H1 (cell line): ENCODE measurements around the gene SLC47A2. TPM values are rescaled to one million over a fixed set of nuclear protein-coding genes. Genes with fewer than 3 reads are reported as not detected.

ENCODE experiments used
- CTCF ChIA-PET: fragments of 300-600 bp; sonication (Branson Sonifier 250); formaldehyde crosslinking; loops from one replicate; lab custom pipeline; 2021; ENCODE audit not compliant: partially characterized antibody; lab: Charles Lee
- POLR2A ChIA-PET: fragments of 300-600 bp; sonication (Branson Sonifier 250); formaldehyde crosslinking; loops from one replicate; lab custom pipeline; 2021; ENCODE audit warnings: inconsistent platforms; ENCODE audit not compliant: partially characterized antibody; lab: Charles Lee
- DNase-seq, 2 experiments: peaks; one replicate each; pipeline versions ENCODE4 v3.0.0 to v3.0.0-alpha.2; 2010 to 2022; ENCODE audit warnings: low spot score in 2 of 2, low read depth in 1 of 2, mixed read lengths in 1 of 2
- FAIRE-seq: peaks from 2 replicates; lab custom pipeline; 2011; peaks lifted over from hg19 to GRCh38; lab: Jason Lieb, UNC
- H2AFZ ChIP-seq: 2 replicates; pipeline ENCODE4 v1.8.1; 2012; ENCODE audit warnings: low read length, inconsistent platforms
- H2AK5ac ChIP-seq: 2 replicates; pipeline ENCODE4 v1.6.1; 2013; ENCODE audit warnings: low read depth, low read length
- H2BK120ac ChIP-seq: replicated peaks from 2 replicates; pipeline ENCODE3; 2013; ENCODE audit warnings: low read depth, low read length, inconsistent platforms
- H2BK12ac ChIP-seq: 2 replicates; pipeline ENCODE4 v1.6.1; 2013; ENCODE audit warnings: low read depth, low read length
- H2BK15ac ChIP-seq: 2 replicates; pipeline ENCODE4 v1.6.1; 2013; ENCODE audit warnings: low read length
- H2BK20ac ChIP-seq: 2 replicates; pipeline ENCODE4 v1.6.1; 2013; ENCODE audit warnings: low read length
- H2BK5ac ChIP-seq: 2 replicates; pipeline ENCODE4 v1.6.1; 2013; ENCODE audit warnings: low read depth, low read length
- H3K14ac ChIP-seq: 2 replicates; pipeline ENCODE4 v1.6.1; 2013; ENCODE audit warnings: inconsistent platforms; ENCODE audit not compliant: insufficient read length
- H3K18ac ChIP-seq: 2 replicates; pipeline ENCODE4 v1.6.1; 2013; ENCODE audit warnings: low read length; ENCODE audit errors: extremely low read depth
- H3K23ac ChIP-seq: 2 replicates; pipeline ENCODE4 v1.6.1; 2013; ENCODE audit warnings: inconsistent platforms; ENCODE audit not compliant: insufficient read length
- H3K23me2 ChIP-seq: 2 replicates; pipeline ENCODE4 v1.6.1; 2013; ENCODE audit warnings: low read depth, low read length
- H3K27ac ChIP-seq: 2 replicates; pipeline ENCODE4 v1.6.1; 2011; ENCODE audit warnings: low read depth, low read length, inconsistent platforms
- H3K27me3 ChIP-seq, 4 experiments: replicated peaks in 1 of 4; 1 replicate in 1 of 4; 2 replicates in 3 of 4; pipeline versions ENCODE4 v1.6.1 to v1.8.1; 2011 to 2013; ENCODE audit warnings: low read length in 3 of 4, mild to moderate bottlenecking in 3 of 4, inconsistent platforms in 2 of 4, mixed read lengths in 2 of 4, moderate library complexity in 1 of 4; ENCODE audit not compliant: control insufficient read depth in 3 of 4, insufficient read depth in 3 of 4; ENCODE audit errors: extremely low read depth in 1 of 4
- H3K36me3 ChIP-seq, 4 experiments: 2 replicates each; pipeline versions ENCODE4 v1.6.1 to v1.8.1; 2011 to 2013; ENCODE audit warnings: mild to moderate bottlenecking in 4 of 4, low read length in 3 of 4, moderate library complexity in 2 of 4, control low read depth in 1 of 4, inconsistent platforms in 1 of 4; ENCODE audit not compliant: insufficient read depth in 4 of 4, control insufficient read depth in 2 of 4
- H3K4ac ChIP-seq: replicated peaks from 2 replicates; pipeline ENCODE3; 2013; ENCODE audit warnings: low read length, low read depth, mixed read lengths, inconsistent platforms; ENCODE audit not compliant: insufficient read length
- H3K4me1 ChIP-seq, 4 experiments: replicated peaks in 1 of 4; 1 replicate in 1 of 4; 2 replicates in 3 of 4; pipeline versions ENCODE4 v1.6.1 to v1.8.1; 2011 to 2013; ENCODE audit warnings: low read length in 3 of 4, inconsistent platforms in 2 of 4, mixed read lengths in 1 of 4; ENCODE audit not compliant: insufficient read depth in 4 of 4, control insufficient read depth in 3 of 4
- H3K4me2 ChIP-seq, 2 experiments: 2 replicates each; pipeline versions ENCODE4 v1.6.1 to v1.8.1; 2011 to 2013; ENCODE audit warnings: low read depth in 2 of 2, low read length in 2 of 2, control low read depth in 1 of 2, inconsistent platforms in 1 of 2, mild to moderate bottlenecking in 1 of 2; ENCODE audit not compliant: insufficient read depth in 1 of 2
- H3K4me3 ChIP-seq, 4 experiments: fragments of 200-600, 300-600 bp in 1 of 4; sonication (generic), shearing (Covaris generic), sonication (Bioruptor Twin) in 1 of 4; 2 replicates each; pipeline versions ENCODE4 v1.5.1 to v1.8.1; 2011 to 2016; ENCODE audit warnings: low read length in 4 of 4, low read depth in 3 of 4, control low read depth in 2 of 4, inconsistent platforms in 2 of 4, mild to moderate bottlenecking in 2 of 4, mixed read lengths in 1 of 4, moderate library complexity in 1 of 4; ENCODE audit not compliant: insufficient read depth in 2 of 4; ENCODE audit errors: extremely low read depth in 1 of 4
- H3K56ac ChIP-seq: replicated peaks from 2 replicates; pipeline ENCODE3; 2013; ENCODE audit warnings: low read depth, mild to moderate bottlenecking, mixed read lengths, low read length, inconsistent platforms; ENCODE audit not compliant: insufficient read length
- H3K79me1 ChIP-seq: 2 replicates; pipeline ENCODE4 v1.6.1; 2013; ENCODE audit warnings: low read depth, low read length, control low read depth
- H3K79me2 ChIP-seq, 2 experiments: 2 replicates each; pipeline versions ENCODE4 v1.6.1 to v1.8.1; 2012 to 2013; ENCODE audit warnings: low read length in 2 of 2, mild to moderate bottlenecking in 2 of 2, inconsistent platforms in 1 of 2; ENCODE audit not compliant: insufficient read depth in 2 of 2, control insufficient read depth in 1 of 2
- H3K9ac ChIP-seq, 4 experiments: replicated peaks in 1 of 4; 1 replicate in 1 of 4; 2 replicates in 3 of 4; pipeline versions ENCODE4 v1.6.1 to v1.8.1; 2011 to 2013; ENCODE audit warnings: low read depth in 3 of 4, low read length in 3 of 4, control low read depth in 2 of 4, mild to moderate bottlenecking in 2 of 4, moderate library complexity in 2 of 4, inconsistent platforms in 1 of 4; ENCODE audit errors: extremely low read depth in 1 of 4
- H3K9me3 ChIP-seq, 2 experiments: 2 replicates each; pipeline versions ENCODE4 v1.6.1 to v1.8.1; 2012 to 2013; ENCODE audit warnings: mild to moderate bottlenecking in 2 of 2, moderate library complexity in 2 of 2, control low read depth in 1 of 2, inconsistent platforms in 1 of 2, low read depth in 1 of 2, low read length in 1 of 2, mixed read lengths in 1 of 2; ENCODE audit not compliant: insufficient read depth in 2 of 2
- H4K20me1 ChIP-seq, 2 experiments: replicated peaks in 1 of 2; 2 replicates each; pipeline versions ENCODE3 to v1.8.1; 2011 to 2013; ENCODE audit warnings: inconsistent platforms in 2 of 2, low read length in 2 of 2, mild to moderate bottlenecking in 1 of 2; ENCODE audit not compliant: insufficient read depth in 2 of 2, control insufficient read depth in 1 of 2
- H4K5ac ChIP-seq: 2 replicates; pipeline ENCODE4 v1.6.1; 2013; ENCODE audit warnings: low read length, low read depth, mixed read lengths, inconsistent platforms; ENCODE audit not compliant: insufficient read length
- H4K8ac ChIP-seq: 2 replicates; pipeline ENCODE4 v1.8.0; 2013; ENCODE audit warnings: mild to moderate bottlenecking, moderate library complexity, low read length, inconsistent platforms; ENCODE audit not compliant: insufficient read depth; ENCODE audit errors: extremely low read depth
- H4K91ac ChIP-seq: replicated peaks from 2 replicates; pipeline ENCODE3; 2013; ENCODE audit warnings: low read length, mixed read lengths, inconsistent platforms; ENCODE audit not compliant: insufficient read length
- ATF2 ChIP-seq: IDR thresholded peaks from 2 replicates; pipeline ENCODE4 v1.6.1; 2012; ENCODE audit warnings: low read length, inconsistent platforms
- EZH2 ChIP-seq: fragments of 200-600 bp; sonication (generic); IDR thresholded peaks from 2 replicates; pipeline ENCODE4 v1.7.1; 2012; ENCODE audit warnings: low read depth, mild to moderate bottlenecking, moderate library complexity, low read length, inconsistent platforms; ENCODE audit not compliant: severe bottlenecking
- KDM4A ChIP-seq: IDR thresholded peaks from one replicate; pipeline ENCODE4 v1.7.1; 2012; ENCODE audit warnings: low read depth, mild to moderate bottlenecking, moderate library complexity, low read length, inconsistent platforms; ENCODE audit not compliant: severe bottlenecking
- MAX ChIP-seq: IDR thresholded peaks from 2 replicates; pipeline ENCODE4 v1.6.1; 2012; ENCODE audit warnings: inconsistent platforms
- POU5F1 ChIP-seq: IDR thresholded peaks from 2 replicates; pipeline ENCODE4 v1.6.1; 2011; ENCODE audit warnings: low read depth, mild to moderate bottlenecking, low read length, moderate library complexity
- SP1 ChIP-seq: IDR thresholded peaks from 2 replicates; pipeline ENCODE4 v1.6.1; 2011; ENCODE audit warnings: low read depth, low read length
- TAF7 ChIP-seq: optimal IDR thresholded peaks from 2 replicates; pipeline ENCODE3; 2011; ENCODE audit warnings: low read depth, mild to moderate bottlenecking, inconsistent platforms, low read length, moderate library complexity, borderline replicate concordance
- WGBS, 2 experiments: shearing (Covaris generic) in 1 of 2; methylation state at CpG; one replicate each; pipeline versions ENCODE4 v1.1.6 to v1.1.7; 2013 to 2015; ENCODE audit warnings: low lambda C conversion rate in 2 of 2, mixed read lengths in 2 of 2, inconsistent platforms in 1 of 2, low coverage in 1 of 2, missing lambda C conversion rate in 1 of 2; ENCODE audit not compliant: insufficient replicate concordance in 2 of 2, insufficient coverage in 1 of 2, insufficient read length in 1 of 2; ENCODE audit errors: extremely low coverage in 1 of 2, missing lambda C conversion rate in 1 of 2; 5-methylcytosine and 5-hydroxymethylcytosine counted together
- polyA plus RNA-seq, 7 experiments: library from polyadenylated mRNA; depleted of rRNA in 3 of 7; stranded (reverse) in 5 of 7; unstranded in 2 of 7; fragments of >200 nt in 5 of 7; fragments of 200-250 nt in 2 of 7; gene quantifications; 1 replicate in 5 of 7; 2 replicates in 1 of 7; 4 replicates in 1 of 7; pipeline versions ENCODE4 v1.2.1 to v1.2.3, GENCODE V29; 2011 to 2013; ENCODE audit warnings: missing spikeins in 2 of 7, mixed read lengths in 2 of 7
- total RNA-seq: library from RNA; stranded (reverse); fragmentation: NEBNext Ultra II Directional; extraction: Animal tissue kit (Norgen Biotek cat#: 25700); gene quantifications from 2 replicates; pipeline ENCODE4 v1.2.1, GENCODE V29; 2021
- TF ChIP-seq, protein P1 (sequence below): IDR thresholded peaks from 2 replicates; pipeline ENCODE4 v1.6.1; 2011; ENCODE audit warnings: low read depth, mild to moderate bottlenecking, low read length; ENCODE audit not compliant: insufficient read depth

Gene SLC47A2
- total and polyA plus RNA-seq, 2 of the 8 experiments (the other 6 are each of a cell fraction or from before 2014, with no cell fraction given), result not detected

GRCh38 chr17:19737305-19738072 is 21.1 kb upstream of the SLC47A2 start:
- FAIRE-seq (no peak), DNase-seq (no peak)
- POLR2A ChIA-PET, result no interaction called here
- TF ChIP-seq MAX (no peak), POU5F1 (no peak), TAF7 (no peak), KDM4A (no peak), EZH2 (no peak), SP1 (no peak), ATF2 (no peak)
- TF ChIP-seq, protein P1, sequence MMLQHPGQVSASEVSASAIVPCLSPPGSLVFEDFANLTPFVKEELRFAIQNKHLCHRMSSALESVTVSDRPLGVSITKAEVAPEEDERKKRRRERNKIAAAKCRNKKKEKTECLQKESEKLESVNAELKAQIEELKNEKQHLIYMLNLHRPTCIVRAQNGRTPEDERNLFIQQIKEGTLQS, result no peak

More at GRCh38 chr17:19737305-19738072, 21.1 kb upstream of the SLC47A2 start:
- Histone ChIP-seq H4K8ac (no peak overlapping the region; the same call in 1 of the 2 replicates), H2AFZ (no peak overlapping the region), H3K14ac (no peak overlapping the region), H3K79me2 (no peaks in the 10 kb centered on the region), H3K36me3 (no peaks in the 10 kb centered on the region), H3K23me2 (no peaks in the 10 kb centered on the region), H4K91ac (no peak overlapping the region), H3K27ac (no peak overlapping the region), H3K79me1 (no peaks in the 10 kb centered on the region), H3K4me1 (no peaks in the 10 kb centered on the region), H3K4me2 (no peak overlapping the region), H4K5ac (no peak overlapping the region), H3K56ac (no peak overlapping the region), H3K23ac (no peak overlapping the region), H2BK12ac (no peak overlapping the region), H2BK120ac (no peak overlapping the region), H4K20me1 (no peaks in the 10 kb centered on the region), H3K9me3 (no peaks in the 10 kb centered on the region), H2AK5ac (no peak overlapping the region), H2BK5ac (no peak overlapping the region), H3K4me3 (no peak overlapping the region), H3K9ac (no peak overlapping the region), H3K18ac (peak overlapping the region; percentile 71; the same call in 1 of the 2 replicates), H3K4ac (no peak overlapping the region), H2BK20ac (no peak overlapping the region), H2BK15ac (no peak overlapping the region), H3K27me3 (no peaks in the 10 kb centered on the region; a peak in 1 of 7 replicates)
- WGBS, 2 experiments, result 83% methylated on average over 15 of the region's 15 CpGs; no CpG with 5 or more reads in 1 of the 2 experiments
- CTCF ChIA-PET, result interaction anchor here (1.1 to 1.7 kb wide), 3 partner anchors 11 to 91 kb away, joined by 3 read pairs; partner anchors contain the start of gene ALDH3A1
